ENCODE results near the gene DYRK1A.

DNA sequence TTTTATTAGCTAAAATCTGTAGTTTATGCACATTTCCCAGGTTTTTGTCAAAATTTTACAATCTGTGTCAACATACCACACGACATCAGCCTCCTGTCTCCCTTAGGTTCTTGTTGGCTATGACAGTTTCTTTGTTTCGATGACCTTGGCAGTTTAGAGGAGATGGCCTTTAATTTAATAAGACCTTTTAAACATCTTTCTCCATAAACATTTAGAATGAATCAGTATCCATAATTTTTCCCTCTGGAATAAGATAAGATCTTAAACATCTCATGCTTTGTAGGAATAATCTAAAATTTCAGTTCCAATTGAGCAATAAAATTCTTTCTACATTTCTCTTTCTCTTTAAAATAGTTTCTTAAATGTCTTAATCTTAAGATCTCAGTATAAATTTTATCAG is 28.7 kb upstream of the DYRK1A start:
- TF ChIP-seq, protein P1, sequence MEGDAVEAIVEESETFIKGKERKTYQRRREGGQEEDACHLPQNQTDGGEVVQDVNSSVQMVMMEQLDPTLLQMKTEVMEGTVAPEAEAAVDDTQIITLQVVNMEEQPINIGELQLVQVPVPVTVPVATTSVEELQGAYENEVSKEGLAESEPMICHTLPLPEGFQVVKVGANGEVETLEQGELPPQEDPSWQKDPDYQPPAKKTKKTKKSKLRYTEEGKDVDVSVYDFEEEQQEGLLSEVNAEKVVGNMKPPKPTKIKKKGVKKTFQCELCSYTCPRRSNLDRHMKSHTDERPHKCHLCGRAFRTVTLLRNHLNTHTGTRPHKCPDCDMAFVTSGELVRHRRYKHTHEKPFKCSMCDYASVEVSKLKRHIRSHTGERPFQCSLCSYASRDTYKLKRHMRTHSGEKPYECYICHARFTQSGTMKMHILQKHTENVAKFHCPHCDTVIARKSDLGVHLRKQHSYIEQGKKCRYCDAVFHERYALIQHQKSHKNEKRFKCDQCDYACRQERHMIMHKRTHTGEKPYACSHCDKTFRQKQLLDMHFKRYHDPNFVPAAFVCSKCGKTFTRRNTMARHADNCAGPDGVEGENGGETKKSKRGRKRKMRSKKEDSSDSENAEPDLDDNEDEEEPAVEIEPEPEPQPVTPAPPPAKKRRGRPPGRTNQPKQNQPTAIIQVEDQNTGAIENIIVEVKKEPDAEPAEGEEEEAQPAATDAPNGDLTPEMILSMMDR (IDR thresholded peaks at IDR 0.05): no peak
- TF ChIP-seq POLR2A (IDR thresholded peaks at IDR 0.05): no peak

Data from uterus (tissue), 2 donors.